HUES64 (cell line): ENCODE measurements around the gene CRIP1.
A peak's percentile ranks its signal among the peaks of the same experiment; 100 is the strongest.

Experiments
- H3K27ac ChIP-seq: 2 replicates; pipeline ENCODE4 v1.7.0; 2013; ENCODE audit warnings: low read depth, low read length, inconsistent platforms
- H3K27me3 ChIP-seq: 2 replicates; pipeline ENCODE4 v1.6.1; 2013; ENCODE audit warnings: mild to moderate bottlenecking, low read length; ENCODE audit not compliant: insufficient read depth
- H3K36me3 ChIP-seq: 2 replicates; pipeline ENCODE4 v1.6.1; 2013; ENCODE audit warnings: mild to moderate bottlenecking, low read length; ENCODE audit not compliant: insufficient read depth
- H3K4me1 ChIP-seq: 2 replicates; pipeline ENCODE4 v1.6.1; 2013; ENCODE audit warnings: mild to moderate bottlenecking, low read length, moderate library complexity; ENCODE audit not compliant: insufficient read depth
- H3K4me3 ChIP-seq: 2 replicates; pipeline ENCODE4 v1.5.1; 2013; ENCODE audit warnings: mild to moderate bottlenecking, low read length, moderate library complexity
- H3K9ac ChIP-seq: 2 replicates; pipeline ENCODE4 v1.6.1; 2013; ENCODE audit warnings: mild to moderate bottlenecking, low read depth, low read length
- H3K9me3 ChIP-seq: 2 replicates; pipeline ENCODE4 v1.6.1; 2013; ENCODE audit warnings: low read depth, low read length; ENCODE audit not compliant: insufficient read depth
- WGBS: fragments of 150-250, 120-280 bp; methylation state at CpG from one replicate; pipeline ENCODE4 v1.1.7; 2013; ENCODE audit warnings: missing lambda C conversion rate; 5-methylcytosine and 5-hydroxymethylcytosine counted together

Gene CRIP1

GRCh38 chr14:105445290-105445689 is 41.4 kb upstream of the CRIP1 start:
- no peaks in the 10 kb centered on the region for H3K9me3 ChIP-seq
- WGBS = 92% methylated on average over 24 of the region's 24 CpGs
- no peaks in the 10 kb centered on the region for H3K27me3 ChIP-seq
- H3K4me3 ChIP-seq = no peak overlapping the region
- peaks cover 46% of the 10 kb centered on the region for H3K36me3 ChIP-seq
- no peaks in the 10 kb centered on the region for H3K4me1 ChIP-seq
- H3K27ac ChIP-seq = no peak overlapping the region
- no peak overlapping the region for H3K9ac ChIP-seq

- Histone ChIP-seq H3K9me3 (no peaks in the 10 kb centered on the region), H3K27ac (no peak overlapping the region)
Measured at GRCh38 chr14:105445901-105446845, 40.5 kb upstream of the CRIP1 start.

GRCh38 chr14:105446971-105447370 is 39.7 kb upstream of the CRIP1 start:
- Histone ChIP-seq H3K36me3 (peaks cover 52% of the 10 kb centered on the region), H3K9ac (no peak overlapping the region), H3K27me3 (no peaks in the 10 kb centered on the region), H3K4me3 (no peak overlapping the region), H3K27ac (no peak overlapping the region), H3K9me3 (no peaks in the 10 kb centered on the region), H3K4me1 (no peaks in the 10 kb centered on the region)
- WGBS = 86% methylated on average over 14 of the region's 14 CpGs

More at GRCh38 chr14:105445901-105446845, 40.5 kb upstream of the CRIP1 start:
- Histone ChIP-seq H3K36me3 (peaks cover 48% of the 10 kb centered on the region), H3K4me1 (no peaks in the 10 kb centered on the region), H3K9ac (no peak overlapping the region), H3K27me3 (no peaks in the 10 kb centered on the region), H3K4me3 (no peak overlapping the region)
- WGBS = 94% methylated on average over 26 of the region's 26 CpGs

GRCh38 chr14:105447651-105448640 is 38.7 kb upstream of the CRIP1 start:
- peaks cover 52% of the 10 kb centered on the region for H3K36me3 ChIP-seq
- 92% methylated on average over 31 of the region's 31 CpGs for WGBS
- no peak overlapping the region; the same call in 1 of the 2 replicates for H3K9ac ChIP-seq
- no peaks in the 10 kb centered on the region for H3K4me1 ChIP-seq
- H3K27me3 ChIP-seq = no peaks in the 10 kb centered on the region
- no peak overlapping the region for H3K4me3 ChIP-seq
- H3K9me3 ChIP-seq = no peaks in the 10 kb centered on the region
- 0 out of 2 replicates have a peak overlapping the region, but pooled peaks have one; percentile 41 for H3K27ac ChIP-seq

- Histone ChIP-seq H3K36me3 (peaks cover 54% of the 10 kb centered on the region), H3K27me3 (no peaks in the 10 kb centered on the region), H3K9ac (no peak overlapping the region), H3K4me1 (no peaks in the 10 kb centered on the region), H3K27ac (no peak overlapping the region), H3K9me3 (no peaks in the 10 kb centered on the region), H3K4me3 (no peak overlapping the region)
- 76% methylated on average over 16 of the region's 16 CpGs for WGBS
Measured at GRCh38 chr14:105448706-105449111, 38.0 kb upstream of the CRIP1 start.

GRCh38 chr14:105449276-105450122 is 37.2 kb upstream of the CRIP1 start:
- no peaks in the 10 kb centered on the region for H3K9me3 ChIP-seq
- WGBS = 96% methylated on average over 47 of the region's 47 CpGs
- no peak overlapping the region for H3K4me3 ChIP-seq
- H3K9ac ChIP-seq = no peak overlapping the region
- no peaks in the 10 kb centered on the region for H3K4me1 ChIP-seq
- H3K27me3 ChIP-seq = no peaks in the 10 kb centered on the region
- H3K36me3 ChIP-seq = peaks cover 62% of the 10 kb centered on the region
- no peak overlapping the region for H3K27ac ChIP-seq

- H3K36me3 ChIP-seq = peaks cover 68% of the 10 kb centered on the region
- 95% methylated on average over 22 of the region's 22 CpGs for WGBS
- no peak overlapping the region for H3K4me3 ChIP-seq
- H3K27ac ChIP-seq = no peak overlapping the region
- no peaks in the 10 kb centered on the region for H3K4me1 ChIP-seq
- no peaks in the 10 kb centered on the region for H3K9me3 ChIP-seq
- H3K27me3 ChIP-seq = no peaks in the 10 kb centered on the region
- H3K9ac ChIP-seq = no peak overlapping the region
Measured at GRCh38 chr14:105450123-105450505, 36.6 kb upstream of the CRIP1 start.

- WGBS = 95% methylated on average over 29 of the region's 29 CpGs
- no peak overlapping the region for H3K4me3 ChIP-seq
- H3K9ac ChIP-seq = no peak overlapping the region
- H3K4me1 ChIP-seq = no peaks in the 10 kb centered on the region
- H3K27ac ChIP-seq = no peak overlapping the region
- H3K36me3 ChIP-seq = peaks cover 76% of the 10 kb centered on the region
- H3K9me3 ChIP-seq = no peaks in the 10 kb centered on the region
- H3K27me3 ChIP-seq = no peaks in the 10 kb centered on the region
Measured at GRCh38 chr14:105450864-105451720, 35.6 kb upstream of the CRIP1 start.

- H3K9me3 ChIP-seq = no peaks in the 10 kb centered on the region
- no peaks in the 10 kb centered on the region for H3K27me3 ChIP-seq
- 89% methylated on average over 14 of the region's 14 CpGs for WGBS
- no peak overlapping the region for H3K4me3 ChIP-seq
- H3K36me3 ChIP-seq = peaks cover 85% of the 10 kb centered on the region
- H3K4me1 ChIP-seq = no peaks in the 10 kb centered on the region
- H3K27ac ChIP-seq = no peak overlapping the region
- H3K9ac ChIP-seq = no peak overlapping the region
Measured at GRCh38 chr14:105452963-105453362, 33.7 kb upstream of the CRIP1 start.

GRCh38 chr14:105453847-105454246 is 32.8 kb upstream of the CRIP1 start:
- no peaks in the 10 kb centered on the region for H3K27me3 ChIP-seq
- no peaks in the 10 kb centered on the region for H3K4me1 ChIP-seq
- peaks cover 92% of the 10 kb centered on the region for H3K36me3 ChIP-seq
- H3K27ac ChIP-seq = no peak overlapping the region
- WGBS = 92% methylated on average over 14 of the region's 14 CpGs
- no peak overlapping the region for H3K9ac ChIP-seq
- H3K4me3 ChIP-seq = no peak overlapping the region
- no peaks in the 10 kb centered on the region for H3K9me3 ChIP-seq
